HEK293 (cell line): Measurements from ENCODE around the gene SLC6A3.

Experiments
- CTCF ChIA-PET: fragments of 350-600 bp; formaldehyde crosslinking; extraction: SDS; loops from one replicate; lab custom pipeline; 2021; ENCODE audit warnings: antibody characterized with exemption; lab: Yijun Ruan, JAX
- POLR2A ChIA-PET: fragments of 300-600 bp; formaldehyde crosslinking; extraction: SDS; loops from one replicate; lab custom pipeline; 2020; ENCODE audit warnings: antibody characterized with exemption, inconsistent platforms; lab: Yijun Ruan, JAX
- H3K27ac ChIP-seq: fragments of 200-500 bp; sonication (Bioruptor generic); 2 replicates; pipeline ENCODE4 v1.5.1; 2014; ENCODE audit warnings: low read depth, low read length, control low read depth, inconsistent platforms; ENCODE audit errors: extremely low read depth
- H3K36me3 ChIP-seq, 2 experiments: fragments of 200-500 bp in 1 of 2; sonication (Bioruptor generic) in 1 of 2; 1 replicate in 1 of 2; 2 replicates in 1 of 2; pipeline ENCODE4 v1.5.1; 2014 to 2017; ENCODE audit warnings: inconsistent platforms in 2 of 2, low read length in 2 of 2; ENCODE audit not compliant: control insufficient read depth in 2 of 2, insufficient read depth in 1 of 2
- H3K4me1 ChIP-seq: fragments of 200-500 bp; sonication (Bioruptor generic); 2 replicates; pipeline ENCODE4 v1.5.1; 2014; ENCODE audit warnings: mild to moderate bottlenecking, low read length, inconsistent platforms; ENCODE audit not compliant: control insufficient read depth, insufficient read depth
- H3K4me3 ChIP-seq: 2 replicates; pipeline ENCODE4 v1.5.1; 2011; ENCODE audit warnings: low read depth, mild to moderate bottlenecking, control low read depth, low read length, moderate library complexity
- H3K9me3 ChIP-seq: fragments of 200-500 bp; sonication (Bioruptor generic); 2 replicates; pipeline ENCODE4 v1.5.1; 2014; ENCODE audit warnings: low read depth, low read length, inconsistent platforms; ENCODE audit not compliant: control insufficient read depth, insufficient read depth
- AEBP2 ChIP-seq: fragments of 450-650 bp; formaldehyde crosslinking; IDR thresholded peaks from 2 replicates; pipeline ENCODE4 v1.5.1; 2016; ENCODE audit warnings: missing biosample characterization, missing genetic modification characterization, borderline replicate concordance
- ELK4 ChIP-seq: IDR thresholded peaks from 2 replicates; pipeline ENCODE4 v1.6.1; 2011; ENCODE audit warnings: mild to moderate bottlenecking, low read depth, low read length, borderline replicate concordance
- HIC1 ChIP-seq: fragments of 450-650 bp; formaldehyde crosslinking; IDR thresholded peaks from 2 replicates; pipeline ENCODE4 v1.5.1; 2016; ENCODE audit warnings: missing biosample characterization, missing genetic modification characterization
- KLF16 ChIP-seq: fragments of 450-650 bp; formaldehyde crosslinking; IDR thresholded peaks from 2 replicates; pipeline ENCODE4 v1.5.1; 2017; ENCODE audit warnings: missing biosample characterization, missing genetic modification characterization
- KLF7 ChIP-seq: fragments of 450-650 bp; formaldehyde crosslinking; IDR thresholded peaks from 2 replicates; pipeline ENCODE4 v1.5.1; 2016; ENCODE audit warnings: missing biosample characterization, missing genetic modification characterization, borderline replicate concordance
- PRDM4 ChIP-seq: fragments of 450-650 bp; formaldehyde crosslinking; IDR thresholded peaks from 2 replicates; pipeline ENCODE4 v1.5.1; 2017; ENCODE audit warnings: missing biosample characterization, missing genetic modification characterization
- ZBTB11 ChIP-seq: fragments of 450-650 bp; formaldehyde crosslinking; conservative IDR thresholded peaks from 2 replicates; pipeline ENCODE4 v1.5.1; 2016; ENCODE audit warnings: low read depth, missing biosample characterization, missing genetic modification characterization
- ZBTB21 ChIP-seq: fragments of 450-650 bp; formaldehyde crosslinking; IDR thresholded peaks from 2 replicates; pipeline ENCODE4 v1.5.1; 2017; ENCODE audit warnings: missing biosample characterization, missing genetic modification characterization
- ZBTB49 ChIP-seq: fragments of 450-650 bp; formaldehyde crosslinking; IDR thresholded peaks from 2 replicates; pipeline ENCODE4 v1.5.1; 2016; ENCODE audit warnings: missing biosample characterization, missing genetic modification characterization, low read depth
- ZEB2 ChIP-seq: fragments of 450-650 bp; formaldehyde crosslinking; IDR thresholded peaks from 2 replicates; pipeline ENCODE4 v1.5.1; 2016; ENCODE audit warnings: missing biosample characterization, missing genetic modification characterization
- ZNF16 ChIP-seq: fragments of 450-650 bp; formaldehyde crosslinking; IDR thresholded peaks from 2 replicates; pipeline ENCODE4 v1.5.1; 2016; ENCODE audit warnings: low read depth, missing biosample characterization, missing genetic modification characterization
- ZNF184 ChIP-seq: fragments of 450-650 bp; IDR thresholded peaks from 2 replicates; pipeline ENCODE4 v1.5.1; 2018; ENCODE audit warnings: missing biosample characterization, mild to moderate bottlenecking, missing genetic modification characterization
- ZNF266 ChIP-seq: fragments of 450-650 bp; formaldehyde crosslinking; IDR thresholded peaks from 2 replicates; pipeline ENCODE4 v1.5.1; 2016; ENCODE audit warnings: missing biosample characterization, missing genetic modification characterization, low read depth
- ZNF311 ChIP-seq: fragments of 450-650 bp; formaldehyde crosslinking; IDR thresholded peaks from 2 replicates; pipeline ENCODE4 v1.5.1; 2017; ENCODE audit warnings: missing biosample characterization, missing genetic modification characterization, borderline replicate concordance
- ZNF366 ChIP-seq: fragments of 450-650 bp; formaldehyde crosslinking; conservative IDR thresholded peaks from 2 replicates; pipeline ENCODE4 v1.5.1; 2016; ENCODE audit warnings: missing biosample characterization, missing genetic modification characterization
- ZNF521 ChIP-seq: fragments of 450-650 bp; formaldehyde crosslinking; IDR thresholded peaks from 2 replicates; pipeline ENCODE4 v1.5.1; 2017; ENCODE audit warnings: missing biosample characterization, mild to moderate bottlenecking, missing genetic modification characterization
- ZNF558 ChIP-seq: fragments of 450-650 bp; formaldehyde crosslinking; IDR thresholded peaks from 2 replicates; pipeline ENCODE4 v1.5.1; 2016; ENCODE audit warnings: missing biosample characterization, missing genetic modification characterization
- ZNF629 ChIP-seq: fragments of 450-650 bp; formaldehyde crosslinking; IDR thresholded peaks from 2 replicates; pipeline ENCODE4 v1.5.1; 2017; ENCODE audit warnings: missing biosample characterization, missing genetic modification characterization
- ZNF704 ChIP-seq: fragments of 450-650 bp; formaldehyde crosslinking; IDR thresholded peaks from 2 replicates; pipeline ENCODE4 v1.5.1; 2016; ENCODE audit warnings: missing biosample characterization, missing genetic modification characterization
- ZSCAN23 ChIP-seq: fragments of 450-650 bp; formaldehyde crosslinking; IDR thresholded peaks from 2 replicates; pipeline ENCODE4 v1.5.1; 2016; ENCODE audit warnings: missing biosample characterization, missing genetic modification characterization

Gene SLC6A3

GRCh38 chr5:1374679-1375055 is 70.6 kb downstream of the SLC6A3 start:
- TF ChIP-seq ZNF266 (tag by site-specific recombination): no peak
- TF ChIP-seq ZBTB11 (tag by site-specific recombination): no peak
- no peak for TF ChIP-seq ZNF366 (tag by site-specific recombination)
- TF ChIP-seq ZNF521 (tag by site-specific recombination): no peak
- no peak for TF ChIP-seq AEBP2
- TF ChIP-seq ELK4: no peak
- no peak for TF ChIP-seq KLF7
- no peak for TF ChIP-seq PRDM4 (tag by site-specific recombination)
- TF ChIP-seq ZNF629 (tag by site-specific recombination): no peak
- TF ChIP-seq ZBTB21 (tag by site-specific recombination): no peak
- no peak for TF ChIP-seq ZNF16 (tag by site-specific recombination)
- TF ChIP-seq ZNF558: no peak
- no peak overlapping the region for H3K4me3 ChIP-seq
- no peaks in the 10 kb centered on the region for H3K9me3 ChIP-seq
- CTCF ChIA-PET: no interaction called here
- H3K4me1 ChIP-seq: no peaks in the 10 kb centered on the region
- no peak overlapping the region for H3K27ac ChIP-seq
- H3K36me3 ChIP-seq: no peaks in the 10 kb centered on the region
- POLR2A ChIA-PET: interaction anchor here (0.7 kb wide), 1 partner anchor 117 kb away, joined by 3 read pairs; no protein-coding TSS in a partner anchor

- no peaks in the 10 kb centered on the region for H3K4me1 ChIP-seq
- no peak overlapping the region for H3K4me3 ChIP-seq
- ChIA-PET CTCF (interaction anchor here (0.6 kb wide), 1 partner anchor 13 kb away, joined by 4 read pairs; no protein-coding TSS in a partner anchor), POLR2A (interaction anchor here (0.7 kb wide), 1 partner anchor 117 kb away, joined by 3 read pairs; no protein-coding TSS in a partner anchor)
- no peak overlapping the region for H3K27ac ChIP-seq
- no peaks in the 10 kb centered on the region for H3K36me3 ChIP-seq
- H3K9me3 ChIP-seq: no peaks in the 10 kb centered on the region
- no peak for TF ChIP-seq ZNF311 (tag by site-specific recombination)
- no peak for TF ChIP-seq HIC1
- no peak for TF ChIP-seq KLF16
- TF ChIP-seq ZNF704 (tag by site-specific recombination): no peak
- TF ChIP-seq ZBTB49 (tag by site-specific recombination): no peak
- no peak for TF ChIP-seq ZNF184 (tag by site-specific recombination)
- no peak for TF ChIP-seq ZEB2 (tag by site-specific recombination)
- TF ChIP-seq ZSCAN23 (tag by site-specific recombination): no peak
Observed at GRCh38 chr5:1374030-1374678, 71.1 kb downstream of the SLC6A3 start.
